Measurements from ENCODE around the gene MICU2. TPM values are rescaled to one million over a fixed set of nuclear protein-coding genes. Genes with fewer than 3 reads are reported as not detected.
A peak's percentile ranks its signal among the peaks of the same experiment; 100 is the strongest.

Gene MICU2
- total RNA-seq, 3 donors from 2014 or later, result 34.4 to 47.5 (median 47.2) TPM

DNA sequence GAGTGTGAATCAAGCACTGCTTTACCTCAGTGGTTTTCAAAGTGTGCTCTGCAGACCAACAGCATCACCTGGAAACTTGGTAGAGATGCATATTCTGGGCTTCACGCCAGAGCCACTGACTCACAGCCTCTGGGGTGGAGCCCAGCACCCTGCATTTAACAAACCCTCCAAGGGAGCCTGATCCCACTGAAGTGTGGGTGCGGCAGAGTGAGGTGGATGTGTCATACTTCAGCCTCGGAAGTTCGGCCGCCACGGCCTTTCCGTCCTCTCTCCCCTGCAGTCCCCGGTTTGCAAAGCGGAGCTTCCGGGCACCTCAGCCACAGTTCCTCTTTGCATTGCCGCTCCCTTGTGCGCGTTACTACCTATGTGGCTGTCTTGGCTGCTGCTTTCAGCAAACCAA lies 33.3 kb upstream of the MICU2 start:
- intact Hi-C loops (cut with DNase I, micrococcal nuclease), result loop anchor here (5.0 kb wide), 2 partner anchors 35 to 640 kb away; partner anchors contain the start of gene FGF9 (in 1 of the 2)
- no peak overlapping the region for H3K4me3 ChIP-seq
- DNase-seq (peak; percentile 82 to 84 (median 82)), ATAC-seq (peak; percentile 98)
- no peaks in the 10 kb centered on the region for H3K9me3 ChIP-seq
- H3K36me3 ChIP-seq (ENCODE audit: low read depth), result no peaks in the 10 kb centered on the region
- TF ChIP-seq, protein P1, sequence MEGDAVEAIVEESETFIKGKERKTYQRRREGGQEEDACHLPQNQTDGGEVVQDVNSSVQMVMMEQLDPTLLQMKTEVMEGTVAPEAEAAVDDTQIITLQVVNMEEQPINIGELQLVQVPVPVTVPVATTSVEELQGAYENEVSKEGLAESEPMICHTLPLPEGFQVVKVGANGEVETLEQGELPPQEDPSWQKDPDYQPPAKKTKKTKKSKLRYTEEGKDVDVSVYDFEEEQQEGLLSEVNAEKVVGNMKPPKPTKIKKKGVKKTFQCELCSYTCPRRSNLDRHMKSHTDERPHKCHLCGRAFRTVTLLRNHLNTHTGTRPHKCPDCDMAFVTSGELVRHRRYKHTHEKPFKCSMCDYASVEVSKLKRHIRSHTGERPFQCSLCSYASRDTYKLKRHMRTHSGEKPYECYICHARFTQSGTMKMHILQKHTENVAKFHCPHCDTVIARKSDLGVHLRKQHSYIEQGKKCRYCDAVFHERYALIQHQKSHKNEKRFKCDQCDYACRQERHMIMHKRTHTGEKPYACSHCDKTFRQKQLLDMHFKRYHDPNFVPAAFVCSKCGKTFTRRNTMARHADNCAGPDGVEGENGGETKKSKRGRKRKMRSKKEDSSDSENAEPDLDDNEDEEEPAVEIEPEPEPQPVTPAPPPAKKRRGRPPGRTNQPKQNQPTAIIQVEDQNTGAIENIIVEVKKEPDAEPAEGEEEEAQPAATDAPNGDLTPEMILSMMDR (IDR thresholded peaks at IDR 0.05), result no peak
- peaks cover 10% of the 10 kb centered on the region for H3K4me1 ChIP-seq (ENCODE audit: low read depth)

DNA sequence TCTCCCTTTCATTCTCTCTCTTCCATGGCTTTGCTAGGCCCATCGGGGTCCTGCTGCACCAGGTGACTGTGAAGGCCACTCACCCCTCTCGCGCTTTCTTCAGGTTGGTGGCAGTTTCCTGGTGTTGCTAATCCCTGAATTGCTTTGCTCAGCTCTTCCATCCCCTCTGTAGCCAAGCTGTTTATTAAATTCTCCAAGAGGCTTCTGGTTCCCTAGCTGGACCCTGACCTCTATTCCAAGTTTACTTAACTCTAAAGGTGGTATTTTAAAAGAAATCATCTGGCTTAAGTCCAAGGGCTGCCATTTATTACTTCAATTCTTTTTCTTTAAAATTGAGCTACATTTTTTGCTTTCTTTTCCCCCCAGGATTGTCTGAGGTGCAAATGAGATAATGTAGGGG lies 32.7 kb upstream of the MICU2 start:
- H3K4me3 ChIP-seq, result no peak overlapping the region
- H3K4me1 ChIP-seq (ENCODE audit: low read depth), result peaks cover 10% of the 10 kb centered on the region
- no peaks in the 10 kb centered on the region for H3K36me3 ChIP-seq (ENCODE audit: low read depth)
- TF ChIP-seq, protein P1 (IDR thresholded peaks at IDR 0.05), result no peak
- intact Hi-C loops (cut with DNase I, micrococcal nuclease), result loop anchor here (5.0 kb wide), 2 partner anchors 36 to 641 kb away; partner anchors contain the start of gene FGF9 (in 1 of the 2)
- no peak for DNase-seq
- no peak for ATAC-seq
- H3K9me3 ChIP-seq, result no peaks in the 10 kb centered on the region

DNA sequence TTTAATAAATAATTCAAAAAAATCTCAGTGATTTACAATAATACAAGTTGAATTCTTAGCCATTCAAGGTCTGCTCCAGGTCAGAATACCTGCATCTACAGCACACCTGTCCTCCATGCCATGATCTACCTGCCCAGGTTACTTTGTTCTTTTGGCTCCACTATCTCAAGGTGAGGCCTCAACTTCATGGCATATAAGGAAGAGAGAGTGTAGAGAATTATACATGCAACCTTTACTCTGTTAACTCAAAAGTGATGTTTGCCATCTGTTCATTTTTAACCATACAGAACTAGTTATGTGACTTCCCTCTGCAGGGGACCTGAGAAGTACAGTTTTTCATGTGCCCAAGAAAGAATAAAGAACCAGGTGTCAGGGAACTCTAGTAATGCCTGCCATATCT lies 28.2 kb upstream of the MICU2 start:
- Histone ChIP-seq H3K36me3 (ENCODE audit: low read depth) (no peaks in the 10 kb centered on the region), H3K4me3 (no peak overlapping the region), H3K4me1 (ENCODE audit: low read depth) (no peaks in the 10 kb centered on the region), H3K9me3 (no peaks in the 10 kb centered on the region)
- TF ChIP-seq, protein P1 (IDR thresholded peaks at IDR 0.05), result no peak
- DNase-seq (no peak), ATAC-seq (peak; percentile 73)
- intact Hi-C loops (cut with DNase I, micrococcal nuclease), result no loop called here

DNA sequence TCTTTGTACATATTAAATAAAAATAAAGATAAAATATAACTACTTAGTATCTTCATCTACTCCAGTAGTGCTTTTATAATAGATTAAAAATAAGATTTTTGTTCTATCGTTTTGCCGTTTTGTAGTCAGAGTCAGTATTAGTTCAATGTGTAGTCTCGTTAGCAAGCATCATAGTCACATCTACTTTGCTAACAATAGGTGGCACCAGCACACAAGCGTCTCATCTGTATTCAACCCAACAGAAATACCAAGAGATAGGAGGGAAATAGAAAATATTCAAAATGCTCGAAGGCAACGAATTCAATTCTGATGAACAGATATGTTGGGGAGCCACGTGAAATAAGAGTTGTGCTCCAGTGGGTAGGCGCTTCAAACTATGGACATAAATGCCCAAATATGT lies 21.4 kb upstream of the MICU2 start:
- Histone ChIP-seq H3K4me1 (ENCODE audit: low read depth) (no peaks in the 10 kb centered on the region), H3K9me3 (no peaks in the 10 kb centered on the region), H3K36me3 (ENCODE audit: low read depth) (no peaks in the 10 kb centered on the region), H3K4me3 (no peak overlapping the region)
- ATAC-seq, result peak; percentile 80
- peak in 1 of 3 donors; percentile 41 for DNase-seq
- intact Hi-C loops (cut with DNase I, micrococcal nuclease), result no loop called here
- TF ChIP-seq, protein P1 (IDR thresholded peaks at IDR 0.05), result peak; percentile 17

DNA sequence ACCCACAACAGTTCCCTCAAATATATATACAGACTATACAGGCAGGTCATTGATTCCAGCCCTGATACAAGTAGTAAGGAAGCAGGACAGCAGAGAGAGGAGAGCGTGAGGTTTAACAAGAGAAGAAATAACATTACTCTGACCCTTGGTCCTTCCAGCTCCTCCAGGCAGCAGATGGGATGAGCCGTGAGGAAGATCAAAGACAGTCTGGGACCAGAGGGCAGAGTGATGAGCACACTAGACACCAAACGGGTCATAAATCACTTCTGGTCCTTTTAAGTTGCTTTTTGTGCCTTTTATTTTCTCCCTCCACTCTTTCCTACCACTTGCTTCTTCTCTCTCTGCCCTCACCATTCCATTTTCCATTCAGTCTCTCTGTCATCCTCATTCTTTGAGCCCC lies 16.9 kb upstream of the MICU2 start:
- ATAC-seq (no peak), DNase-seq (no peak)
- H3K36me3 ChIP-seq (ENCODE audit: low read depth), result no peaks in the 10 kb centered on the region
- H3K4me1 ChIP-seq (ENCODE audit: low read depth), result peaks cover 12% of the 10 kb centered on the region
- H3K4me3 ChIP-seq, result no peak overlapping the region
- no peaks in the 10 kb centered on the region for H3K9me3 ChIP-seq
- TF ChIP-seq, protein P1 (IDR thresholded peaks at IDR 0.05), result no peak
- intact Hi-C loops (cut with DNase I, micrococcal nuclease), result no loop called here

All from mucosa of descending colon (tissue), 3 donors.